Articular chondrocyte of knee joint (primary cell): ENCODE data around the gene KRTAP4-1. TPM values are rescaled to one million over a fixed set of nuclear protein-coding genes. Genes with fewer than 3 reads are reported as not detected.

Experiments
- small RNA-seq: library from RNA; depleted of rRNA; stranded (forward); fragments of <200 nt; gene quantifications from one replicate; pipeline ENCODE3, GENCODE V24; 2012
- total RNA-seq: library from RNA; depleted of rRNA; stranded (reverse); fragments of >200 nt; gene quantifications from 2 replicates; pipeline ENCODE4 v1.2.3, GENCODE V29; 2012

The KRTAP4-1 gene
- not detected in 2 replicates for total RNA-seq

GRCh38 chr17:41184480-41184961, at the start of gene KRTAP4-1:
Gene KRTAP4-1 (minus strand): TSS chr17:41184911. CDS start chr17:41184854, 57 bp downstream.

GRCh38 chr17:41232399-41233105, 47.8 kb upstream of the KRTAP4-1 start, which contains the start of gene KRTAP9-3:
Gene KRTAP9-3 (plus strand): TSS chr17:41232449. CDS start chr17:41232502, 53 bp downstream.

GRCh38 chr17:41226598-41227095, 41.9 kb upstream of the KRTAP4-1 start, which contains the start of gene KRTAP9-2:
Gene KRTAP9-2 (plus strand): TSS chr17:41226648. CDS start chr17:41226655, 7 bp downstream.

GRCh38 chr17:41189837-41190318, 5.2 kb upstream of the KRTAP4-1 start, which contains the start of gene KRTAP9-1:
Gene KRTAP9-1 (plus strand): TSS chr17:41189887. CDS start chr17:41189887, 0 bp downstream.

DNA sequence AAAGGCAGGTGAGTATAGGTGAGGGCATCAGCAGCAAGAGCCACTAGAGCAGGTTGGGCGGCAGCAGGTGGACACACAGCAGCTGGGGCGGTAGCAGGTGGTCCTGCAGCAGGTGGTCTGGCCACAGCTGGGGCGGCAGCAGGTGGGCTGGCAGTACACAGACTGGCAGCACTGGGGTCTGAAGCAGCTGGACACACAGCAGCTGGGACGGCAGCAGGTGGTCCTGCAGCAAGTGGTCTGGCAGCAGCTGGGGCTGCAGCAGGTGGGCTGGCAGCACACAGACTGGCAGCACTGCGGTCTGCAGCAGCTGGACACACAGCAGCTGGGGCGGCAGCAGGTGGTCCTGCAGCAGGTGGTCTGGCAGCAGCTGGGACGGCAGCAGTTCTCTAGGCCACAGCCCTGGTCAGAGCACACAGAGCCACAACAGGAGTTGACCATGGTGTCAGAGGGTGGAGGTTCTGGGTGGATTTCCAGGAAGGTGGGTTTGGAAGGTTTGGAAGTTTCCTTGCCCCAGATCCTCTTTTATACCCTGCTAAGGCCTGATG, 6.9 kb downstream of the KRTAP4-1 start, which contains the start of gene KRTAP4-2:
KRTAP4-2 (minus strand) TSS at position 495 of the 545 bp plus-strand sequence; CDS start at position 438, 57 bp downstream.

GRCh38 chr17:41168121-41168520, 16.6 kb downstream of the KRTAP4-1 start, which contains the start of gene KRTAP4-3:
Gene KRTAP4-3 (minus strand): TSS chr17:41168221. CDS start chr17:41168172, 49 bp downstream.

DNA sequence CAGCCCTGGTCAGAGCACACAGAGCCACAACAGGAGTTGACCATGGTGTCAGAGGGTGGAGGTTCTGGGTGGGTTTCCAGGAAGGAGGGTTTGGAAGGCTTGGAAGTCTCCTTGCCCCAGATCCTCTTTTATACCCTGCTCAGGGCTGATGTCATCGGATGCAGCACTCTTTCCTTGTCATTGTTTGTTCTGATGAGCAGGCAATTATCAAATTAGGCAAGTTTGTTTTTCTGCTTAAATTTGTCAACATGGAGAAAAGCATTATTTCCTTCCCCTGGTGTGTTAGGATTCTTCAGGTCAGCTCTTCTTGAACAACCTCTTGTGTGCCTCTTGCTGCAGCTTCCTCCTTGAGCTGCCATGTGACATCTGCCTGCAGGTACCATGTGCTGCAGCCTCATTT, 24.1 kb downstream of the KRTAP4-1 start, which contains the start of gene KRTAP4-4:
KRTAP4-4 (minus strand) TSS at position 101 of the 400 bp plus-strand sequence; CDS start at position 44, 57 bp downstream.

DNA sequence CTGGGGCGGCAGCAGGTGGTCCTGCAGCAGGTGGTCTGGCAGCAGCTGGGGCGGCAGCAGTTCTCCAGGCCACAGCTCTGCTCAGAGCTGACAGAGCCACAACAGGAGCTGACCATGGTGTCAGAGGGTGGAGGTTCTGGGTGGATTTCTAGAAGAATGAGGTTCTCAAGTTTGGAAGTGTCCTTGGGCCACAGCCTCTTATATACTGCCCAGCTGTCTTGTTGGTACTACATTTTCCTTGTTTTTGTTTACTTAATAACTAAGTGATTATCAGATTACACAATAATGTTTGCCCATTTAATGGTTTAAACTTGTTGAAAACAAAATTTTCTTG, 35.1 kb downstream of the KRTAP4-1 start, which contains the start of gene KRTAP4-5:
KRTAP4-5 (minus strand) TSS at position 174 of the 334 bp plus-strand sequence; CDS start at position 116, 58 bp downstream.

GRCh38 chr17:41140360-41141131, 44.2 kb downstream of the KRTAP4-1 start, which contains the start of gene KRTAP4-6:
Gene KRTAP4-6 (minus strand): TSS chr17:41140544. CDS start chr17:41140487, 57 bp downstream.

Small RNAs within 50 kb of the gene (small RNA-seq; reads per million reads assigned to genes)
- gene KRTAP4-17P, result not detected

Other genes with a start within 250 kb of the KRTAP4-1 start
- gene KRT23, start 247.3 kb downstream of the KRTAP4-1 start, total RNA-seq, result 0.39 and 0.43 TPM in 2 replicates
- gene KRT39, start 218.0 kb downstream of the KRTAP4-1 start, total RNA-seq, result not detected in 2 replicates
- not detected in 2 replicates for gene KRT40, start 200.6 kb downstream of the KRTAP4-1 start, total RNA-seq
- not detected in 2 replicates for gene KRTAP3-3, start 190.7 kb downstream of the KRTAP4-1 start, total RNA-seq
- not detected in 2 replicates for gene KRTAP3-2, start 185.0 kb downstream of the KRTAP4-1 start, total RNA-seq
- gene KRTAP3-1, start 175.8 kb downstream of the KRTAP4-1 start, total RNA-seq, result not detected in 2 replicates
- 1.3 and 11.6 TPM in 2 replicates for gene KRTAP1-5, start 157.7 kb downstream of the KRTAP4-1 start, total RNA-seq
- gene KRTAP1-4, start 154.7 kb downstream of the KRTAP4-1 start, total RNA-seq, result not detected in 2 replicates
- not detected in 2 replicates for gene KRTAP1-3, start 150.0 kb downstream of the KRTAP4-1 start, total RNA-seq
- gene KRTAP1-1, start 143.5 kb downstream of the KRTAP4-1 start, total RNA-seq, result not detected in 2 replicates
- not detected in 2 replicates for gene KRTAP2-1, start 137.6 kb downstream of the KRTAP4-1 start, total RNA-seq
- not detected in 2 replicates for gene KRTAP2-2, start 129.7 kb downstream of the KRTAP4-1 start, total RNA-seq
- gene KRTAP2-3, start 124.8 kb downstream of the KRTAP4-1 start, total RNA-seq, result 0.26 and 1.1 TPM in 2 replicates
- gene KRTAP2-4, start 119.0 kb downstream of the KRTAP4-1 start, total RNA-seq, result not detected in 2 replicates
- gene KRTAP4-7, start 100.8 kb downstream of the KRTAP4-1 start, total RNA-seq, result not detected in 2 replicates
- not detected in 2 replicates for gene KRTAP4-8, start 86.8 kb downstream of the KRTAP4-1 start, total RNA-seq
- not detected in 2 replicates for gene KRTAP4-16, start 82.7 kb downstream of the KRTAP4-1 start, total RNA-seq
- not detected in 2 replicates for gene KRTAP4-9, start 79.5 kb downstream of the KRTAP4-1 start, total RNA-seq
- not detected in 2 replicates for gene KRTAP4-11, start 66.5 kb downstream of the KRTAP4-1 start, total RNA-seq
- not detected in 2 replicates for gene KRTAP4-12, start 60.7 kb downstream of the KRTAP4-1 start, total RNA-seq
- gene KRTAP4-6, start 44.4 kb downstream of the KRTAP4-1 start, total RNA-seq, result not detected in 2 replicates
- not detected in 2 replicates for gene KRTAP4-5, start 35.1 kb downstream of the KRTAP4-1 start, total RNA-seq
- not detected in 2 replicates for gene KRTAP4-4, start 24.2 kb downstream of the KRTAP4-1 start, total RNA-seq
- gene KRTAP4-3, start 16.7 kb downstream of the KRTAP4-1 start, total RNA-seq, result not detected in 2 replicates
- gene KRTAP4-2, start 6.7 kb downstream of the KRTAP4-1 start, total RNA-seq, result not detected in 2 replicates
- not detected in 2 replicates for gene KRTAP9-1, start 5.0 kb upstream of the KRTAP4-1 start, total RNA-seq
- not detected in 2 replicates for gene KRTAP9-2, start 41.7 kb upstream of the KRTAP4-1 start, total RNA-seq
- not detected in 2 replicates for gene KRTAP9-3, start 47.5 kb upstream of the KRTAP4-1 start, total RNA-seq
- not detected in 2 replicates for gene KRTAP9-8, start 53.1 kb upstream of the KRTAP4-1 start, total RNA-seq
- gene KRTAP9-4, start 64.8 kb upstream of the KRTAP4-1 start, total RNA-seq, result not detected in 2 replicates
- gene KRTAP9-9, start 70.5 kb upstream of the KRTAP4-1 start, total RNA-seq, result not detected in 2 replicates
- not detected in 2 replicates for gene KRTAP9-6, start 80.5 kb upstream of the KRTAP4-1 start, total RNA-seq
- not detected in 2 replicates for gene KRTAP9-7, start 90.8 kb upstream of the KRTAP4-1 start, total RNA-seq
- not detected in 2 replicates for gene KRTAP29-1, start 117.9 kb upstream of the KRTAP4-1 start, total RNA-seq
- gene KRTAP16-1, start 124.4 kb upstream of the KRTAP4-1 start, total RNA-seq, result not detected in 2 replicates
- gene KRTAP17-1, start 130.8 kb upstream of the KRTAP4-1 start, total RNA-seq, result not detected in 2 replicates
- gene KRT33A, start 165.9 kb upstream of the KRTAP4-1 start, total RNA-seq, result not detected in 2 replicates
- not detected in 2 replicates for gene KRT33B, start 184.9 kb upstream of the KRTAP4-1 start, total RNA-seq
- 0.13 TPM in 1 of 2 replicates, not detected in the other for gene KRT34, start 197.4 kb upstream of the KRTAP4-1 start, total RNA-seq
- gene KRT31, start 212.7 kb upstream of the KRTAP4-1 start, total RNA-seq, result not detected in 2 replicates
- not detected in 2 replicates for gene KRT37, start 239.7 kb upstream of the KRTAP4-1 start, total RNA-seq